HEK293T (cell line): ENCODE measurements around the gene SUMO2.

ENCODE experiments used
- ELF4 ChIP-seq: fragments of 450-650 bp; IDR thresholded peaks from 2 replicates; pipeline ENCODE4 v1.6.1; 2017; ENCODE audit warnings: antibody characterized with exemption
- FOXK2 ChIP-seq: fragments of 450-650 bp; IDR thresholded peaks from 2 replicates; pipeline ENCODE4 v1.6.1; 2016; ENCODE audit warnings: mild to moderate bottlenecking
- FOXM1 ChIP-seq: fragments of 450-650 bp; IDR thresholded peaks from 2 replicates; pipeline ENCODE4 v1.6.1; 2017; ENCODE audit warnings: mild to moderate bottlenecking, borderline replicate concordance
- HDGF ChIP-seq: fragments of 450-650 bp; IDR thresholded peaks from 2 replicates; pipeline ENCODE4 v1.6.1; 2017; ENCODE audit warnings: antibody characterized with exemption, borderline replicate concordance
- L3MBTL2 ChIP-seq: fragments of 450-650 bp; conservative IDR thresholded peaks from 2 replicates; pipeline ENCODE4 v1.6.1; 2016; ENCODE audit warnings: mild to moderate bottlenecking
- SP1 ChIP-seq: fragments of 450-650 bp; IDR thresholded peaks from 2 replicates; pipeline ENCODE4 v1.6.1; 2017
- TARDBP ChIP-seq: fragments of 450-650 bp; IDR thresholded peaks from 2 replicates; pipeline ENCODE4 v1.6.1; 2016
- ZNF384 ChIP-seq: fragments of 450-650 bp; IDR thresholded peaks from 2 replicates; pipeline ENCODE4 v1.6.1; 2016

DNA sequence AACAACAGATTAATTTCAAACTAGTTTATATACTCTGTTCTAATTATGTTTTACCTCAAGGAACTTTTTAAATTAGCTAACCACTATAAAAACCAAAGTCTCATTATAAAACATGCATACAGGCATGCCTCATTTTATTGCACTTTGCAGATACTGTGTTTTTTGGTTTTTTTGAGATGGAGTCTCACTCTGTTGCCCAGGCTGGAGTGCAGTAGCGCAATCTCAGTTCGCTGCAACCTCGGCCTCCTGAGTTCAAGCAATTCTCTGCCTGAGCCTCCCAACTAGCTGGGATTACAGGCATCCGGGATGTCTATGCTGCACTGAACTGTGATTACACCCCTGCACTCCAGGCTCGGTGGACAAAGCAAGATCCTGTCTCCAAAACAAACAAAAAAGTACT lies 19.7 kb downstream of the SUMO2 start:
- TF ChIP-seq FOXM1 (no peak), HDGF (no peak), ELF4 (no peak), FOXK2 (no peak), L3MBTL2 (no peak), TARDBP (no peak), ZNF384 (no peak; the same call in 1 of the 2 replicates), SP1 (no peak)
